Mesenteric fat pad (tissue), 1 donor: ENCODE results near the gene MEOX2. TPM values are rescaled to one million over a fixed set of nuclear protein-coding genes. Genes with fewer than 3 reads are reported as not detected.

Source experiments
- DNase-seq: peaks from one replicate; pipeline ENCODE4 v3.0.0-alpha.2; 2020; ENCODE audit warnings: low spot score
- total RNA-seq: library from RNA; stranded (reverse); fragmentation: NEBNext Ultra II Directional; extraction: Animal tissue kit (Norgen Biotek cat#: 25700); gene quantifications from one replicate; pipeline ENCODE4 v1.2.1, GENCODE V29; 2021
- donor health status: DM: yes; HTN: yes; CAD: no.

Gene MEOX2
- total RNA-seq, 1 donor from 2014 or later, result 22.1 TPM

GRCh38 chr7:15566476-15566875, 120.0 kb downstream of the MEOX2 start:
- DNase-seq, result no peak

GRCh38 chr7:15561835-15562234, 124.6 kb downstream of the MEOX2 start, which contains the start of gene AGMO:
Gene AGMO, minus strand, starts transcription at chr7:15562015.
- no peak for DNase-seq

Other genes with a start within 250 kb of the MEOX2 start
- 2.9 TPM for gene AGMO, start 124.7 kb downstream of the MEOX2 start, total RNA-seq